ENCODE data around the gene MAB21L2. TPM values are rescaled to one million over a fixed set of nuclear protein-coding genes. Genes with fewer than 3 reads are reported as not detected.
"Not testable (repeated sequence)": the region's sequence is repeated elsewhere in the genome, so short reads cannot be mapped to it uniquely, and the experiment has no call there.

MAB21L2 gene
- total RNA-seq, 1 donor from 2014 or later: not detected

GRCh38 chr4:150562751-150563150, 19.2 kb upstream of the MAB21L2 start:
- no peak overlapping the region for H3K27ac Mint-ChIP-seq
- H3K4me3 Mint-ChIP-seq (ENCODE audit: low read depth): no peak overlapping the region
- H3K4me1 Mint-ChIP-seq (ENCODE audit: low read depth): peaks cover 2% of the 10 kb centered on the region
- peaks cover 11% of the 10 kb centered on the region for H3K9me3 Mint-ChIP-seq
- H3K27me3 Mint-ChIP-seq (ENCODE audit: low read depth): no peaks in the 10 kb centered on the region
- H3K36me3 Mint-ChIP-seq (ENCODE audit: low read depth): peaks cover 10% of the 10 kb centered on the region
- no peak for DNase-seq (ENCODE audit: low spot score)
- intact Hi-C loops (cut with micrococcal nuclease): no loop called here

- H3K4me3 Mint-ChIP-seq (ENCODE audit: low read depth); H3K4me1 Mint-ChIP-seq (ENCODE audit: low read depth); DNase-seq (ENCODE audit: low spot score); H3K27ac Mint-ChIP-seq; H3K27me3 Mint-ChIP-seq (ENCODE audit: low read depth); intact Hi-C loops (cut with micrococcal nuclease): not testable (repeated sequence)
- Mint-ChIP-seq H3K36me3 (ENCODE audit: low read depth) (peaks cover 10% of the 10 kb centered on the region), H3K9me3 (peaks cover 11% of the 10 kb centered on the region)
Measured at GRCh38 chr4:150564967-150565366, 17.0 kb upstream of the MAB21L2 start.

- DNase-seq (ENCODE audit: low spot score): no peak
- Mint-ChIP-seq H3K4me3 (ENCODE audit: low read depth) (no peak overlapping the region), H3K36me3 (ENCODE audit: low read depth) (peaks cover 10% of the 10 kb centered on the region), H3K4me1 (ENCODE audit: low read depth) (peaks cover 2% of the 10 kb centered on the region), H3K27ac (no peak overlapping the region), H3K9me3 (peaks cover 11% of the 10 kb centered on the region), H3K27me3 (ENCODE audit: low read depth) (no peaks in the 10 kb centered on the region)
- intact Hi-C loops (cut with micrococcal nuclease): no loop called here
Measured at GRCh38 chr4:150567070-150567469, 14.9 kb upstream of the MAB21L2 start.

GRCh38 chr4:150569384-150569987, 12.5 kb upstream of the MAB21L2 start:
- Mint-ChIP-seq H3K27ac (no peak overlapping the region), H3K27me3 (ENCODE audit: low read depth) (no peaks in the 10 kb centered on the region), H3K9me3 (peaks cover 7% of the 10 kb centered on the region), H3K36me3 (ENCODE audit: low read depth) (peaks cover 7% of the 10 kb centered on the region), H3K4me1 (ENCODE audit: low read depth) (peaks cover 10% of the 10 kb centered on the region), H3K4me3 (ENCODE audit: low read depth) (no peak overlapping the region)
- no peak for DNase-seq (ENCODE audit: low spot score)
- intact Hi-C loops (cut with micrococcal nuclease): no loop called here

GRCh38 chr4:150569998-150570535, 11.9 kb upstream of the MAB21L2 start:
- H3K4me1 Mint-ChIP-seq (ENCODE audit: low read depth): peaks cover 8% of the 10 kb centered on the region
- no peaks in the 10 kb centered on the region for H3K27me3 Mint-ChIP-seq (ENCODE audit: low read depth)
- intact Hi-C loops (cut with micrococcal nuclease): no loop called here
- no peak for DNase-seq (ENCODE audit: low spot score)
- peaks cover 1% of the 10 kb centered on the region for H3K9me3 Mint-ChIP-seq
- no peak overlapping the region for H3K27ac Mint-ChIP-seq
- no peak overlapping the region for H3K4me3 Mint-ChIP-seq (ENCODE audit: low read depth)
- H3K36me3 Mint-ChIP-seq (ENCODE audit: low read depth): peaks cover under 1% of the 10 kb centered on the region

GRCh38 chr4:150570862-150571261, 11.1 kb upstream of the MAB21L2 start:
- H3K36me3 Mint-ChIP-seq (ENCODE audit: low read depth): no peaks in the 10 kb centered on the region
- no peak overlapping the region for H3K4me3 Mint-ChIP-seq (ENCODE audit: low read depth)
- intact Hi-C loops (cut with micrococcal nuclease): no loop called here
- no peaks in the 10 kb centered on the region for H3K9me3 Mint-ChIP-seq
- no peak overlapping the region for H3K27ac Mint-ChIP-seq
- peaks cover 8% of the 10 kb centered on the region for H3K4me1 Mint-ChIP-seq (ENCODE audit: low read depth)
- H3K27me3 Mint-ChIP-seq (ENCODE audit: low read depth): no peaks in the 10 kb centered on the region
- no peak for DNase-seq (ENCODE audit: low spot score)

GRCh38 chr4:150572704-150573504, 9.0 kb upstream of the MAB21L2 start:
- peaks cover 8% of the 10 kb centered on the region for H3K4me1 Mint-ChIP-seq (ENCODE audit: low read depth)
- no peaks in the 10 kb centered on the region for H3K9me3 Mint-ChIP-seq

GRCh38 chr4:150573534-150573933, 8.4 kb upstream of the MAB21L2 start:
- Mint-ChIP-seq H3K27ac (no peak overlapping the region), H3K27me3 (ENCODE audit: low read depth) (no peaks in the 10 kb centered on the region), H3K4me1 (ENCODE audit: low read depth) (peaks cover 8% of the 10 kb centered on the region), H3K36me3 (ENCODE audit: low read depth) (no peaks in the 10 kb centered on the region), H3K4me3 (ENCODE audit: low read depth) (no peak overlapping the region), H3K9me3 (no peaks in the 10 kb centered on the region)
- no peak for DNase-seq (ENCODE audit: low spot score)
- intact Hi-C loops (cut with micrococcal nuclease): no loop called here

More at GRCh38 chr4:150572704-150573504, 9.0 kb upstream of the MAB21L2 start:
- no peak for DNase-seq (ENCODE audit: low spot score)
- Mint-ChIP-seq H3K27ac (no peak overlapping the region), H3K36me3 (ENCODE audit: low read depth) (no peaks in the 10 kb centered on the region), H3K4me3 (ENCODE audit: low read depth) (no peak overlapping the region), H3K27me3 (ENCODE audit: low read depth) (no peaks in the 10 kb centered on the region)
- intact Hi-C loops (cut with micrococcal nuclease): no loop called here

- Mint-ChIP-seq H3K36me3 (ENCODE audit: low read depth) (peaks cover 7% of the 10 kb centered on the region), H3K27ac (no peak overlapping the region), H3K9me3 (no peaks in the 10 kb centered on the region), H3K4me3 (ENCODE audit: low read depth) (no peak overlapping the region), H3K27me3 (ENCODE audit: low read depth) (no peaks in the 10 kb centered on the region), H3K4me1 (ENCODE audit: low read depth) (peaks cover 8% of the 10 kb centered on the region)
- no peak for DNase-seq (ENCODE audit: low spot score)
- intact Hi-C loops (cut with micrococcal nuclease): no loop called here
Measured at GRCh38 chr4:150574678-150575077, 7.3 kb upstream of the MAB21L2 start.

- H3K36me3 Mint-ChIP-seq (ENCODE audit: low read depth): peaks cover 25% of the 10 kb centered on the region
- intact Hi-C loops (cut with micrococcal nuclease): no loop called here
- DNase-seq (ENCODE audit: low spot score): no peak
- H3K27ac Mint-ChIP-seq: no peak overlapping the region
- no peaks in the 10 kb centered on the region for H3K27me3 Mint-ChIP-seq (ENCODE audit: low read depth)
- no peaks in the 10 kb centered on the region for H3K9me3 Mint-ChIP-seq
- H3K4me3 Mint-ChIP-seq (ENCODE audit: low read depth): no peak overlapping the region
- H3K4me1 Mint-ChIP-seq (ENCODE audit: low read depth): peaks cover 8% of the 10 kb centered on the region
Measured at GRCh38 chr4:150577796-150578195, 4.2 kb upstream of the MAB21L2 start.

- H3K27ac Mint-ChIP-seq: no peak overlapping the region
- no peaks in the 10 kb centered on the region for H3K27me3 Mint-ChIP-seq (ENCODE audit: low read depth)
- intact Hi-C loops (cut with micrococcal nuclease): no loop called here
- DNase-seq (ENCODE audit: low spot score): no peak
- H3K4me3 Mint-ChIP-seq (ENCODE audit: low read depth): no peak overlapping the region
- no peaks in the 10 kb centered on the region for H3K4me1 Mint-ChIP-seq (ENCODE audit: low read depth)
- H3K36me3 Mint-ChIP-seq (ENCODE audit: low read depth): peaks cover 34% of the 10 kb centered on the region
- H3K9me3 Mint-ChIP-seq: no peaks in the 10 kb centered on the region
Measured at GRCh38 chr4:150578745-150579501, 3.0 kb upstream of the MAB21L2 start.

GRCh38 chr4:150579551-150580234, 2.3 kb upstream of the MAB21L2 start:
- H3K36me3 Mint-ChIP-seq (ENCODE audit: low read depth): peaks cover 42% of the 10 kb centered on the region
- DNase-seq (ENCODE audit: low spot score): no peak
- H3K27me3 Mint-ChIP-seq (ENCODE audit: low read depth): no peaks in the 10 kb centered on the region
- no peaks in the 10 kb centered on the region for H3K9me3 Mint-ChIP-seq
- no peak overlapping the region for H3K27ac Mint-ChIP-seq
- no peaks in the 10 kb centered on the region for H3K4me1 Mint-ChIP-seq (ENCODE audit: low read depth)
- intact Hi-C loops (cut with micrococcal nuclease): no loop called here
- no peak overlapping the region for H3K4me3 Mint-ChIP-seq (ENCODE audit: low read depth)

Data from activated T-helper 2 cell treated with anti-CD3 and anti-CD28 coated beads, Interferon-gamma antibody, Interleukin-2, Interleukin-4, amounts not matched to agents 10 μg/mL and 5 μg/mL and 100 μg/mL, durations not matched to agents 14 hours and 24 hours and 36 hours (primary cell).